ENCODE measurements around the gene PRSS53.

DNA sequence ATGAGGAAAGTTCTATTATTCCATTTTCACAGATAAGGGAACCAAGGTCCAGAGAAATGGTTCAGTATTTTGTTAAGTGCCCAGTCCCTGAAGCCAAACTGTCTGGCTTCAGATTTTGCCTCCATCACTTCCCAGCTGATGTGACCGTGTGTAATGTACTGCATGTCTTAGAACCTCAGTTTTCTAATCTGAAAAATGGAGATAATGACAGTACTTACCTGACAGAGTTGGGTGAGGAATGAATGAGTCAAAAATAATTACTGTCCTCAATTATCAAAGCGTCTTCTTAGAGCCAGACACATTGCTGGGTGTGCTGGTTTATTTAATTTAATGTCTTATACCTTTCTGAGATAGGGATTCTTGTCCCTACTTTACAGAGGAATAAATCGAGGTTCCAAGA is 21.4 kb downstream of the PRSS53 start:
- no peak for TF ChIP-seq YY1 (IDR thresholded peaks at IDR 0.05; ENCODE audit: insufficient read depth, insufficient read length)
- TF ChIP-seq SUZ12 (IDR thresholded peaks at IDR 0.05; ENCODE audit: extremely low read depth, insufficient read depth, insufficient read length): no peak
